Activated T-cell treated with anti-CD3 and anti-CD28 coated beads, Interleukin-2, amount 50 U/mL, for 1 hour (primary cell): Measurements from ENCODE around the gene MYO6.

Experiments
- DNase-seq: peaks from one replicate; pipeline ENCODE4 v3.0.0-alpha.2; 2020

The MYO6 gene

DNA sequence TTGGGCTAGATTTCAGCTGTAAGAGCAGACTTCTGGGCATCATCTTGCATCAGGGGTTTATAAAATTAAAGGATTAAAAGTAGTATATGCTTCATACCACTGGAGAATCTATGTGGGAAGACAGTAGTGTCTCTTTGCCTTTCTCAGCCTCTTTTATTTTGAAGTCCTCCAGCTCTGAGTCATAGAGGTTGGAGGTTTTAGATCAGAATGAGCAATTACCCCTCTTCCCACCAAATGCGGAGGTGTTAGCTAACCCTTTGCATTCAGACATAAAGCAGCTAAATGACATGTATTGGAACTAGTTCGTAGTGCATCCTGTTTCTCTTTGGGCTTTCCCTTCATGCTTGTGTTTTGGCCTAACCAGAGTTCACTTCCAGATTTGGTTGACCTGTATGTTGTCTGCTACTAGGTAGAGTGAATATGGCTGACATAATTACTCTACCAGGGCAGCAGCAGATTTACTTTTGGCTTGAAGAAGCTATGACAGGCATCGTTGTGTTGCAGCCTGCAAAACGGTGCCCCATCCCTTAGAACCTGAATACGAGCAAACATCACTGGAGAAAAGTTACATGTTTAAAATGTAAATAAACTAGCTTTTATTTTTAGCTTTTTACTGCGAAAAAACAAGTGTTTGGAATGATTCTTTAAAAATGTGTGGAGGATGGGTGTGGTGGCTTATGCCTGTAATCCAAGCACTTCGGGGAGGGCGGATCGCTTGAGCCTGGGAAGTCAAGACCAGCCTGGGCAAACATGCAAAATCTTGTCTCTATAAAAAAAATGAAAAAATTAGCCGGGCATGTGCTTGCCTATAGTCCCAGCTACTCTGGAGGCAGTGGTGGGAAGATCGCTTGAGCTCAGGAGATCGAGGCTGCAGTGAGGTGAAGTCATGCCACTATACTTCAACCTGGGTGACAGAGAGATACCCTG is 82.2 kb downstream of the MYO6 start:
- no peak for DNase-seq

DNA sequence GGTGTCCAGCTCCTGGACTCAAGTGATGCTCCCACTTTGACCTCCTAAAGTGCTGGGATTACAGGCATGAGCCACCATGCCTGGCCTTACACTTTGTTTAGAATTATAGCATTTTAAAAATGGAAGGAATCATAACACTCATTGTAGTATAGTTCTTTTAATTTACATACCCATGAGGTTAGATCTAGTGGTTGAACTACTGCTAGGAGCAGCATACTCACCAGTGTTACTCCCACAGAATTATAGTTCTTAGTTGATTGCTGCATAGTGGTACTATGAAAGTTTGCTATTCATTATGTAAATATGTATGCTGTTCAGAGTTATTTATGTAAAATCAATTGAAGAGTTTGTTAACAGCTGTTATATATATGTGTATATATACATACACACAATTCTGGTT is 85.4 kb downstream of the MYO6 start:
- no peak for DNase-seq

DNA sequence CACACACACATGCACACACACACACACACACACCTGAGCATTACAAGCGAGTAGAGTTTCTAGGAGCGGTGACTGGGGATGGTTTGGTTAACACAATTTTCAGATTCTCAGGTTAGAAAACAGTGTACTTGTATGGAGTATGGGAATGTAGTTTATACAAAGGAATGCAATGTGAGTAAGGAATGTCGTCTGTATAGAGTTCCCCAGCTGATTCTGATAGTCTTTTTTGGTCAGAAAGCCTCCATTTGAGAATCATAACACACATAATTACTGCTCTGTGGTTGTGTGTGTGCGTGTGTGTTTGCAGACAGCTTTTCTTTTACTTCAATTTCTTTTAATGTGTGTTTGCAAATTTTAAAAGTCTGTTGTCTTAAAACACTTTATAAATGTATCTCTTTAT is 93.2 kb downstream of the MYO6 start:
- DNase-seq = no peak

DNA sequence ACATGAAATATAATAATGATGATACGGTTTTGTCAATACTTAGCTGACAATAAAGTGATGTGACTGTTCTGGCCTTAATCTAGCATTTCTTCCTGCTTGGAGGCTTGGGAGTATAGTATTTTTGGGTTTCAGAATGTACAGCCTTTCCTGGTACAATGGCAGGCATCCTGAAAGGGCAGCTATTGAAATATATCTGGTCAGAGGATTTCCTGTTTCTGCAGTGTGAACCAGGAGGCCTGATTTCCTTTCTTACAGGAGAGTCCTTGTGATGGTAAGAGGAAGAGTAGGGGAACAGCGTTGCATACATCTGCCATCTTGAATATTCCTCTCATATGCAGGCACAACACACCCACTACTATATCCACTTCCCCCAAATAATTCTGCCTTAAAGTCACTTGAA is 93.7 kb downstream of the MYO6 start:
- no peak for DNase-seq

DNA sequence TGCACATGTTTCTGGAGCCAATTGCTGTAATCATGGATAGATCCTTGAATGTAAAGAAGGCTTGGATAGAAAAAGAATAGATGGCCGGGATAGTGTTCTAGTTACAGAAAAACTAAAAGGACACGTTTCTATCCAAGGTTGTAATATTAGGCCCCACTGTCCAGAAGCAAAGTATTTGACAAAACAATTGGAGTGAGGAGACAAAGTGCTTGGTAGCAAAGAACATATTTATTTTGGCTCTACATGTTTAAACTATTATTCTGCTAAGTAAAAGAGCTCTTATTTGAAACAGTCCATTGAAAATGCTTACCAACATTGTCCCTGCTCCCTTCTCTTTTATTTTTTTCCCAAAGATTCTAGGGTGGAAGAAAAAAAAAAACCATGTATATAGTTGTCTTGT is 94.4 kb downstream of the MYO6 start:
- no peak for DNase-seq

DNA sequence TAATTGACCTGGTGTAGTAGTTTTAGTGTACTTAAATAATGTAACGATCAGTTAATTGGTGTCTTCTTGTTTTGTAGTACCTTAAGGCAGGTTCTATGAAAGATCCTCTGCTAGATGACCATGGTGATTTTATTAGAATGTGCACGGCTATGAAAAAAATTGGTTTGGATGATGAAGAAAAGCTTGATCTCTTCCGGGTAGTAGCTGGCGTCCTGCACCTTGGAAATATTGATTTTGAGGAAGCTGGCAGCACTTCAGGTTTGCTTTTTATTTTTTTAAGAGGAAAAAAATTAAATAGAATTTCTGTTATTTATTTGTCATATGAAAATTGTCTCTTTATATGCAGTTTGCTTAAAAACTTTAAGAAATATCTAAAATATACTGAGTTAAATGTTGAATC is 99.2 kb downstream of the MYO6 start:
- no peak for DNase-seq

DNA sequence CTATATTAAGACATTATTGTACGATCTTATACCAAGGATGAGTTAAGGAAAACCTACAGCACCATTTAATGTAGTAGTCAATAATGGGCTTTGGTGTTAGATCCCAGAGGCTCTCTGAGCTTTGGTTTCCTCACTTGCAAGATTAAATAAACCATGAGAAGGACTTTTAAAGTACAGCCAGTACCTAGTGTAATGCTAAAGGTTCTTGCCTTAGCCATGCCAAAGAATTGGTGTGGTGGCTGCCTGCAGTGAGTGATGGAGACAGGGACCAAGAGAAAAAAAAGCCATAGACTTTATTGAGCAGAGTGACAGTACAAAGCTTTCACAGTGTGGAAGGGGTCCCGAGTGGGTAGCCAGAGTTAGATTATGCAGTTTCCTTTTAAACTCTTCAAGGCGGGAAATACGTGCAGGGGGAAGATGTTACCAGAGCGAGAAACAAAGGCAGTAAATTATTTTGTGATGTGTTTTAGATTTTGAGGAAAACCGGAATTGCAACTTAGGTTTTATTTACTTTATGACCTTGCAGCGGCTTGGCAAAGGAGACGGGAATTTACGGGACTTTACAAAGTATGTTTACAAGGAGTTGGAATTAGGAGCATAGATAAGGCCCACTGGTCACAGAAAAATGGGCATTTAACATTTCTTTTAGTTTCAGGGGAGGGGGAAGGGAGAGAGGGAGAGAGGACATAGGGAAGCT is 100.4 kb downstream of the MYO6 start:
- no peak for DNase-seq

DNA sequence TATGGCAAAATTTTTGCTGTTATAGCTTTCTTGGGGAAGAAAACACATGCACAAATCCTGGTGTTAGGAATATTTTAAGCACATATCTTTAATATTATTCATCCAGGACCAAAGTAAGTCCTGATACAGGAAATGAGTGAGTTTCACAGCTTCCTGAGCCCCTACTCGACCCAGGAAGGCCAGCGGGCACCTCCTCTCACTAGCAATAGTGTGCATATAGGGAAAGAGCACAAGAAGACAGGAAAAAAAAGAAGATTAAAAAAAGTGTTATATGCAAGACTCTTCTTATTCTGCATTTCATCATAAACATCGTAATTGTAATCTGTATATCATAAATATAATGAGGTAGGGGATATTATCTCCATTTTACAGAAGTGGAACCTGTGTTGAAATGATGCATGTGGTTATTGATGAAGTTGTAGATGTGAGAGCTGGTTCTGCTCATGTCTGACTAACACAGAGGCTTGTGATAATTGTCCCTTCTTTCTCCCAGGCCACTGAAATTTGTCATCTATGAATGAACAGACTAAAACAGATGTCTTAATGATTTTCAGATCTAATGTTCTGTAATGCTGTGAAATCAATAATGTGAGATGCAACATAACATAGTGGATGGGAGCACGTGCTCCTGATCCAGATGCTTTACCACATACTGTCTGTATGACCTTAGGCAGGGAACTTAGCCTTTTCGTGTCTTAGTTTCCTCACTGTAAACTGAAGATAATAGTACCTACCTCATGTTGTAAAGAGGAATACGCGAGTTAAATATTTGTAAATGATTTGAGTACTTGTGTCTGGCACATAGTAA is 101.2 kb downstream of the MYO6 start:
- no peak for DNase-seq

DNA sequence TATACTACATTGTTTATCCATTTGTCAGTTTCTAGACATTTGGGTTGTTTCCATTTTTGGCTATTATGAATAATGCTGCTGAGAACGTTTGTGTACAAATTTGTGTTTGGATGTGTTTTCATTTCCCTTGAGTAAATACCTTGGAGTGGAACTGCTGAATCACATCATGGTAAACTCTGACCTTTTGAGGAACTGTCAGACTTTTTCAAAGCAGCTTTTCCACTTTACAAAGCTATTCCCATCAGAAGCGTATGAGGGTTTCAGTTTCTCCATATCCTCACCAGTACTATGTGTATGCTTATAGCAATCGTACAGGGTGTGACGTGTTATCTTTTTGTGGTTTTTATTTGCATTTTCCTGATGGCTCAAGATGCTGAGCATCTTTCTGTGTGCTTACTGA is 103.7 kb downstream of the MYO6 start:
- DNase-seq = no peak

DNA sequence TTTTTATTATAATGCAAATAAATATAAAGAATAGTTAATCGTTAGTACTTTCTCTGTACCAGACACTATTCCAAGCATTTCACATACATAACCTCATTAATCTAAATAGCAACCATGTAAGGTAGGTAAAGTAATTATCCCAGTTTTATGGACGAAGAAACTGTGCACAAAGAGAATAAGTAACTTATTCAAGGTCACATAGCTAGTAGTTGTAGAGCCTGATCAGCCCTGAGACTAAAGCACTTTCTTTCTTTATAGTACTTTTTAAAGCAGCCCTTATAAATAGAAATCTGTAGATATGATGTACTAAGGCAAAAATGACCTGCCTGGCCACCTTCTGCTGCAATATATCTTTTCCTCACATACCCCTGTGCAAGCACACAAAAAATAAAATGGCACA is 104.8 kb downstream of the MYO6 start:
- no peak for DNase-seq

DNA sequence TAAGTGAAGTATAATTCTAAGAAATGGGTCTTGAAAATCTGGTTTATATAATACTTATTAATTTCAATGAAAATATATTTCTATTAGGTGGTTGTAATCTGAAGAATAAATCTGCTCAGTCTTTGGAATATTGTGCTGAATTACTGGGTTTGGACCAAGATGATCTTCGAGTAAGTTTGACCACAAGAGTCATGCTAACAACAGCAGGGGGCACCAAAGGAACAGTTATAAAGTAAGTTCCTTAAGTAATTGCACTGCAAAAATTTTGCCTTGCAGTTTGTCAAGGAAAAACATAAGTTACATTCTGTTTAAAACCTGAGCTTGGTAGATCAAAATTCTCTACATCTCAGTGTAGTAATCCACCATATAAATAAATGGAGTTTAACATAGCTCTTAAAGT is 106.0 kb downstream of the MYO6 start:
- no peak for DNase-seq

DNA sequence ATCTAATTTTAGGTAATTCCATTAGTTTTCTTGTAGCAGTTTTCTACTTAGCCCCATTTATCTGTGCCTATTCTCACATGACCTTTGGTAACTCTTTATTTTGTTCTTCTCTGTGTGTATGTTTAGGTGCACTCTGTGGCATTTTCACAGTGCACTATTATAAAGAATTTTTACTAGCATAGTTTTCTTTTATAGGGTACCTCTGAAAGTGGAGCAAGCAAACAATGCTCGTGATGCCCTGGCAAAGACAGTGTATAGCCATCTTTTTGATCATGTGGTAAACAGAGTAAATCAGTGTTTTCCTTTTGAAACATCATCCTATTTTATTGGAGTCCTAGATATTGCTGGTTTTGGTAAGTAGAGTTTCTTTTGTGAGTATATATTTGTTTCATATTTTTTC is 107.9 kb downstream of the MYO6 start:
- DNase-seq = no peak

DNA sequence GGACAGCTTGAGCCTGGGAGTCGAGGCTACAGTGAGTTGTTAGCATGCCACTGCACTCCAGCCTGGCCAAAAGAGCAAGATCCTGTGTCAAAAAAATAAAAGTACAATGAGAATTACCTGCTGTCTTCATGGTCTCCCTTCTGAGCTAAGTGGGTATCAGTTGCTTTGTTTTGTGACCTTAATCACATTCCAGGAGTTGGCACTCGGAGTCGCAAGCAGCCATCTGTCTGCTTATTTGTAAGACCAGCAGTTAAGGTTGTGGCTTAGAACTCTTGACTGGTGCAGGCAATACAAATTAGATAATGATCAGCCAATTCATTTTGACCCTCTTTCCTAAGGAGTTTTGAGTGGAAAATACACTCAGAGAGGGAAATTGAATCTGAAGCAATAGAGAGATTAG is 114.0 kb downstream of the MYO6 start:
- no peak for DNase-seq

DNA sequence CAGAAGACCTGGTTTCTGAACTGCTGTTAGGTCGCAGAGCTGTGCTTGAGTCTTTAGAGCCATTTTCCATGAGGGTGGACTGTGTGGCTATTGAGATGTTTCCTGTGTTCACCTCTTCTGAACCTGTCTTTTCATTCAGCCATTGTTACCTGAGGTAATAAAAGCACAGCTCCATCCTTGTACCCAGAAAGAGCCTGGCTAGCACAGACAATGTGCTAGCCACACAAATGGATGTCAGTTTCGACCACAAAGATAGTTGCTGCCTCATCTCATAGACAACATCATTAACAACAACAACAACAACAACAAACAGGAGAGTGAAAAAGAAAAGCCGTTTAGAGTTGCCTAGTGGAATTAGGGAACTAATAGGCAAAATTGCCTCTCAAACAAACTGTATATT is 114.7 kb downstream of the MYO6 start:
- DNase-seq = no peak

DNA sequence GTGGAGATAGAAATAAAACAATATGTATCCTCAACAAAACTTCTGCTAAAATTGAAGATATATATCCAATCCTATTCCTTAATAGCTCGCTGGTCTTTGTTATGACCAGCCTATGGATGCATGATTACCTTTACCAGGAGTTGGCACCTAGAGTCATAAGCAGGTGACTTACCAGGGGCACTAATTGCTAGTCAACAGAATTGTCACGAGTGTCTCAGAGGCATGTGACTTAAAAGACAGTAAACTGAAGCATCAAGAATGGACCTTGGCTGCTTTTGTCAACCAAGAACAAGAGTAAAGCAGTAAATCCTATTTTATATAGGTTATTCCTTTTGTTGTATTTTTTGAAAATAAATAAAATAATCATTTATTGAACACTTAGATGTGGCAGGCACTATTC is 115.4 kb downstream of the MYO6 start:
- DNase-seq = no peak

DNA sequence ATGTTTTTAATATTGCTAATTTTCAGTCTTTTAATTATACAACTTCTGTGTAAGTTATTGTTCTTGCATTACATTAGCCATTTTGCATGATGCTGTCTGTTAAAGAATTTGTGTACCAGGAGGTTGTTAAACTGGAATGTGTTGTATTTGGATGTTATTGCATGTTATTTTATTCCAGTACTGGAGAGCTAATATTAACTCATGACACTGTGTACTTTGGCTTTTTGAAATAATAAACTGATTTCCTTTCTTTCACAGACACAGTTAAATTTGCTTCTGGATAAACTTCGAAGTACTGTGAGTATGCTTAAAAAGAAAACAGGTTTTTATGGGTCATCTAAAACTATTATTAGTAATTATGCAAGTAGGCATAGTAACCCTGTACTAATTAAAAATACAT is 121.3 kb downstream of the MYO6 start:
- no peak for DNase-seq

DNA sequence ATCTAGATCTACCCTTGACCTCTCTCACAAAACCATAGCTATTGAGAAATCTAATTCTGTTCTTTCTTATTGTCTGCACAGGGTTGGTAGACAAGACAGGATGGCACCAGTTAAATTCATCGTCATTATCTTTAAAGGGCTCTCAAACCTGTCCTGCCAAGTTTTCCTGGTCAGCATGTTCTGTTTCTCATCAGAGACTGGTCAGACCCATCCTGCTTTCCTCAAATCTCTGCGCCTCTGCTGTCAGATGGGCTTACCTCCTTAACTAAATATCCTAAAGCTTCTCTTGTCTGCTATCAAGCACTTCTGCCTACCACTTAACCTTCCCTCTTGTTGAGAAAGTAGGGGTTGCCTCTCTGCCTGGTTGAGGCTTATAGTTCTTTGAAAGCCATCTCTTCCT is 125.2 kb downstream of the MYO6 start:
- DNase-seq = no peak

DNA sequence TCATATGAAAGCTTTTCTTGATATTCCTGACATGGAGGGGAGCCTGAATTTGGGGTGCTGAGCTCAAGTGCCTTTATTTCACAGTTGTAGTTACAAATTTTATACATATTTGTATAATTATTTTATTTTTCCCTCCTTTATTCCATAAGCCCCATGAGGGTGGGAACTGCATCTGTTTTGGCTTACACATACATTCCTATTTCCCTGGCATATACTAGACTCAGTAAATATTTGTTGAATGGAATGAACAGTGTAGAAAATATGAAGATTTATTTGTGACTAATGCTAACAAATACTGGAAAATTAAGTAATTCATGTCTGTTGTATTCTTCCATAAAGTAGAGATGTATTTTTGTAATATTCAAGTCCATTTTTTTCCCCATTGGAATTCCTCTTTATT is 127.1 kb downstream of the MYO6 start:
- no peak for DNase-seq

DNA sequence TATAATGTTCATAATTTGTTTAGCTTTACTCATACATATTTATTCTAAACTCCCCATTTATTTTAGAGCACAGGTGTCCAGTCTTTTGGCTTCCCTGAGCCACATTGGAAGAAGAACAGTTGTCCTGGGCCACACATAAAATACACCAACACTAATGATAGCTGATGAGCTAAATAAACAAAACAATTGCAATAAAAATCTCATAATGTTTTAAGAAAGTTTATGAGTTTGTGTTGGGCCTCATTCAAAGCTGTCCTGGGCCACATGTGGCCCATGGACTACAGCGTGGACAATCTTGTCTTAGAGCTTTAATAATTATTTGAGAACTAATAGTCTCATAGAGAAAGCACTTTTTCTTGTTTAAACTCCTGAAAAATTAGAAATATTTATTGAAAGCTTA is 131.3 kb downstream of the MYO6 start:
- no peak for DNase-seq

DNA sequence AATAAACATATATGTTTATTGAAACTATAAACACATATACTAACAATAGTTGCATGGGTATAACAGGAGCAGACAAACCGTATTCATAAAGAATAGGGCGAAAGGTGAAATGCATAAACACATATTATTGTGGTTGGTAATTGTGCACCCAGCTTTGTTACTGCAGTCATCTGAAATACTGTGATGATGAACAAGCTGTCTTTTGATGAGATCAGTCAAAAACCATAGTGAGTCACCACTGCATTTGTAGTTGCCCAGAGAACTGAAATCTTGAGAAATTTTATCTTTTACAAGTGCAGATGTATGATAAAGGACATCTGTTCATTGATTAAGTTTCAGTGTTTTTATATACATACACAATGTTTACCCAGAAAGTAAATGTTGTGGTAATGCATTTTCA is 133.7 kb downstream of the MYO6 start:
- DNase-seq = no peak

DNA sequence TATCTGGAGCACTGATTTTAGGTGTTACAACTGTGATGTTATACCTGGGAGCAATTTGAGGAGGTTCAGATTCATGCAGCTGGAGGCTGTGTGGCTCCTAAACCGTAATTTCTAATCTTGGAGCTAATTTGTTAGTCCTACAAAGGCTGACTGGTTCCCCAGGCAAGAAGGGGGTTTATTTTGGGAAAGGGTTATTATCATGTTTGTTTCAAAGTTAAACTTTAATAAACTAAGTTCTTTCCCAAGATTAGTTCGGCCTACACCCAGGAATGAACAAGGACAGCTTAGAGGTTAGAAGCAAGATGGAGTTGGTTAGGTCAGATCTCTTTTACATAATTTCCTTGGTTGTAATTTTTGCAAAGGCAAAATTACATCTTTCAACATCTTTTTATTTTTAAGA is 135.8 kb downstream of the MYO6 start:
- DNase-seq = no peak

DNA sequence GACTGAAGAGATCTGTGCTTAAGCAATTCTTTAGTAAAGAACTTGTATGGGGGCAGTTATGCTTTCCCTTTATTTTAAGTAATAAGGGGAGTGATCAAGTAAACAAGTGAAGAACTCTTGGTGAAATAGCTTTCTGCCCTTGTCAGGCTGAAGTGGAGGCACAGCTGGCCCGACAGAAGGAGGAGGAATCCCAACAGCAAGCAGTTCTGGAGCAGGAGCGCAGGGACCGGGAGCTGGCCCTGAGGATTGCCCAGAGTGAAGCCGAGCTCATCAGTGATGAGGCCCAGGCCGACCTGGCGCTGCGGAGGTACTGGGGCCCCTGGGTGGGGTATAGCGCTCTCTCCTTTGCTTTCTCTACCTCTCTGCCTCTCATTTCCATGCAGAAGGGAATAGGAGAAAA is 143.3 kb downstream of the MYO6 start:
- no peak for DNase-seq

DNA sequence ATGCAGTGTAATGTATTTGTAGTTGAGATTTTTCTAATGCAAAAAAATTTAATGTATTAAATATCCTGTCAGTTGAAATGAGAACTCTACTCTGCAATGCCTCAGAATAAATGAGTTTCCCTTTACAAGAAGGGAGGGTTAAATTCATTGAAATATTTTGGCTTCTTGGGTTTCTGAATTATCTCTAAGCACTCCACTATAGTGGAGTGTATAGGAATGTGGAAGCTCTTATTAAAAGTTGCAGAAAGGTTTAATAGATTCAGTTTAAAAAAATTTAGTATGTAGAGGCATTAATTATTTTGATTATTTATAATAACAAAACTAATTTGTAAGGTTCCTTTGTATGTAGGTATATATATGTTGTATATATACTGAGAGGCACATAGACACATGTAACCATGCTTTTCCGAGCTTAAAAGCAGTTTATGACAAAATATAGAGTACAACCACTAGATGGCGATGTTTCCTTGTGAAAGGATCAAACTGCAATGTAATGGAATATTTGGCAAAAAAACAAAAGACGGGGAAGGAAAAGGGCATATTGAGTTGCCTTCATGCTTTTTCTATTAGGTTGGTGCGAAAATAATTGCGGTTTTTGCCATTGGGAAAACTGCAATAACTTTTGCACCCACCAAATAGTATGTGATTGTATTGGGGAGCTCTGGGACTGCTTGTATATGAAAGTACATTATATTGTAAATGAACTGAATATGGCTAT is 144.2 kb downstream of the MYO6 start:
- DNase-seq = no peak
